GM12878 (cell line): ENCODE measurements around the gene ZNF780A. TPM values are rescaled to one million over a fixed set of nuclear protein-coding genes. Genes with fewer than 3 reads are reported as not detected.

Experiments
- ATF7 ChIP-seq: fragments of 450-650 bp; IDR thresholded peaks from 2 replicates; pipeline ENCODE4 v1.6.1; 2016; ENCODE audit warnings: low read depth, mild to moderate bottlenecking
- CBX3 ChIP-seq: fragments of 200-600 bp; sonication (generic); IDR thresholded peaks from 2 replicates; pipeline ENCODE4 v1.6.1; 2016; ENCODE audit warnings: low read depth, borderline replicate concordance
- CBX5 ChIP-seq: sonication (generic); IDR thresholded peaks from 2 replicates; pipeline ENCODE4 v1.6.1; 2016; ENCODE audit warnings: low read depth, moderate library complexity, mild to moderate bottlenecking, inconsistent platforms
- GABPA ChIP-seq: IDR thresholded peaks from 2 replicates; pipeline ENCODE4 v1.6.1; 2014; ENCODE audit warnings: antibody characterized with exemption, low read depth, mild to moderate bottlenecking, inconsistent platforms
- GATAD2B ChIP-seq: fragments of 450-650 bp; conservative IDR thresholded peaks from 2 replicates; pipeline ENCODE4 v1.6.1; 2017; ENCODE audit warnings: low read depth, mild to moderate bottlenecking, moderate library complexity
- JUNB ChIP-seq: IDR thresholded peaks from 2 replicates; pipeline ENCODE4 v1.6.1; 2016; ENCODE audit warnings: antibody characterized with exemption, mild to moderate bottlenecking
- SREBF2 ChIP-seq: IDR thresholded peaks from 2 replicates; pipeline ENCODE4 v1.6.1; 2012; ENCODE audit warnings: mild to moderate bottlenecking, low read length
- TCF3 ChIP-seq: IDR thresholded peaks from 2 replicates; pipeline ENCODE4 v1.6.1; 2012; ENCODE audit warnings: low read depth, mild to moderate bottlenecking, low read length, borderline replicate concordance; ENCODE audit not compliant: insufficient read depth
- YY1 ChIP-seq: IDR thresholded peaks from 2 replicates; pipeline ENCODE4 v1.6.1; 2011; ENCODE audit warnings: low read depth, mild to moderate bottlenecking, low read length
- ZNF207 ChIP-seq: fragments of 450-650 bp; IDR thresholded peaks from 2 replicates; pipeline ENCODE4 v1.6.1; 2014; ENCODE audit warnings: antibody characterized with exemption, mild to moderate bottlenecking, borderline replicate concordance
- polyA plus RNA-seq, 11 experiments: library from polyadenylated mRNA; depleted of rRNA in 4 of 11; unstranded in 6 of 11; stranded (reverse) in 5 of 11; fragments of >200 nt; fragmentation: Nextera tagmentation in 4 of 11; fragmentation: Illumina TruSeq in 1 of 11; extraction: Ambion mirVana in 4 of 11; extraction: Trizol in 1 of 11; gene quantifications; 1 replicate in 1 of 11; 2 replicates in 10 of 11; pipeline versions ENCODE4 v1.2.1 to v1.2.3, GENCODE V29; 2011 to 2016; ENCODE audit warnings: inconsistent platforms in 2 of 11, missing spikeins in 2 of 11, low read depth in 1 of 11
- total RNA-seq, 4 experiments: library from RNA; depleted of rRNA in 3 of 4; stranded (reverse); fragments of >200 nt in 3 of 4; fragmentation: Illumina TruSeq in 1 of 4; extraction: Trizol in 1 of 4; gene quantifications; 2 replicates each; pipeline versions ENCODE4 v1.2.1 to v1.2.3, GENCODE V29; 2013 to 2021
- TF ChIP-seq, protein P1 (sequence below): fragments of 450-650 bp; formaldehyde crosslinking; IDR thresholded peaks from 2 replicates; pipeline ENCODE4 v1.4.0; 2022; ENCODE audit warnings: mild to moderate bottlenecking, moderate library complexity
- TF ChIP-seq, protein P2 (sequence below): IDR thresholded peaks from 2 replicates; pipeline ENCODE4 v1.6.1; 2011; ENCODE audit warnings: low read depth, low read length, improper control_type of control experiment, borderline replicate concordance
- TF ChIP-seq, protein P3 (sequence below): fragments of 450-650 bp; IDR thresholded peaks from 2 replicates; pipeline ENCODE4 v1.6.1; 2018; ENCODE audit warnings: mild to moderate bottlenecking, low read depth, moderate library complexity; ENCODE audit not compliant: partially characterized antibody

The ZNF780A gene
- total and polyA plus RNA-seq, 10 of the 15 experiments (the other 5 are each of a cell fraction or from before 2014, with no cell fraction given), result 10.9 to 27.6 (median 17.6) TPM

DNA sequence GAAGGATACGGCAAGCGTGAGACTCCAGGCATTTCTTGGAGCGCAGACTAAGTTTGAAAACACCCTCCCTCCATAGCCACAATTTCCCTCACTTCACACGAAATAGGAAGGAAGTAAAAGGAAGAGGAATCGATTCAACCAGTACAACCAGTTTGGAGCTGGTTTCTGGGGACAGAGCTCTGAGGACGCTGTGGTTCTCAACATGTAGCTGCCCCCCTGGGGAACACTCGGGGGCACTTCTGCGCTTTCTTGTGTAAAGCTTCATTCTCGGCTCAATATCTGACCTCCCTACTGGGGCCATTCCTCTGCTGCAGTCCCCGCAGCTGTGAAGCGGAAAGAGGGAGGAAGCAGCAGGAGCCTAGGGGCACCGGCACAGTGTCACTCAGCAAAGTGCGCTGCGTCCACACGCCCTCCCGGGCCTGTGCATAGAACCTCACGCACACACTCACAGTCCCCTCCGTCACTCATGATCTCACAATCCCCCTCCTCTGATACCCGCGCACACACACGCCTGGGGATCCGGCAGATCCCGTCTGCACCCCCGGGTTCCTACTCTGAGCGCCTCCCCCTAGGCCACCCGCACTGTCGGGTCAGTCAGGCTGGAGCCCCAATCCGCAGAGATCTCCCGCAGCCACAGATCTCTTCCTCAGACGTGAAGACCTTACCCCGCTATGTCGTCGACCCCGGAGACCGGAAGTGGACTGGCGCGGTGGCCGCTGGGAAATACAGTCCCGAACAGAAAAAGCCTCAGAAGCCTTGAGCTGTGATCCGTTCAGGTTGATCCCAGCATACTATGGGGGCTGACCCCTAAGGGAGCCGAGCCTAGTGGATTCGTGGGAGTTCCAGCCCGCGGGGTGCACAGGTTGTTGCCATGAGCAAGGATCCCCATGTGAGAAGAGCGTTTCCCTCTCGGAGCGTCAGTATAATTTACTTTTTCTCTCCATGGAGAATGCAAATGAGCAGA, at the start of gene ZNF780A (continued):
- TF ChIP-seq, protein P1, sequence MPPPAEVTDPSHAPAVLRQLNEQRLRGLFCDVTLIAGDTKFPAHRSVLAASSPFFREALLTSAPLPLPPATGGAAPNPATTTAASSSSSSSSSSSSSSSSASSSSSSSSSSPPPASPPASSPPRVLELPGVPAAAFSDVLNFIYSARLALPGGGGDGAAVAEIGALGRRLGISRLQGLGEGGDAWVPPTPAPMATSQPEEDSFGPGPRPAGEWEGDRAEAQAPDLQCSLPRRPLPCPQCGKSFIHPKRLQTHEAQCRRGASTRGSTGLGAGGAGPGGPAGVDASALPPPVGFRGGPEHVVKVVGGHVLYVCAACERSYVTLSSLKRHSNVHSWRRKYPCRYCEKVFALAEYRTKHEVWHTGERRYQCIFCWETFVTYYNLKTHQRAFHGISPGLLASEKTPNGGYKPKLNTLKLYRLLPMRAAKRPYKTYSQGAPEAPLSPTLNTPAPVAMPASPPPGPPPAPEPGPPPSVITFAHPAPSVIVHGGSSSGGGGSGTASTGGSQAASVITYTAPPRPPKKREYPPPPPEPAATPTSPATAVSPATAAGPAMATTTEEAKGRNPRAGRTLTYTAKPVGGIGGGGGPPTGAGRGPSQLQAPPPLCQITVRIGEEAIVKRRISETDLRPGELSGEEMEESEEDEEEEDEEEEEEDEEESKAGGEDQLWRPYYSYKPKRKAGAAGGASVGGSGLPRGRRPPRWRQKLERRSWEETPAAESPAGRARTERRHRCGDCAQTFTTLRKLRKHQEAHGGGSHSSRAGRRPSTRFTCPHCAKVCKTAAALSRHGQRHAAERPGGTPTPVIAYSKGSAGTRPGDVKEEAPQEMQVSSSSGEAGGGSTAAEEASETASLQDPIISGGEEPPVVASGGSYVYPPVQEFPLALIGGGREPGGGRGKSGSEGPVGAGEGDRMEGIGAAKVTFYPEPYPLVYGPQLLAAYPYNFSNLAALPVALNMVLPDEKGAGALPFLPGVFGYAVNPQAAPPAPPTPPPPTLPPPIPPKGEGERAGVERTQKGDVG, result no peak
- TF ChIP-seq CBX5 (0 out of 2 replicates have a peak, but pooled peaks have one; percentile 38), ZNF207 (no peak), CBX3 (no peak), GABPA (peak; percentile 82), ATF7 (no peak), YY1 (peak; percentile 59), TCF3 (no peak), SREBF2 (no peak), GATAD2B (peak; percentile 71), JUNB (no peak)
- TF ChIP-seq, protein P2, sequence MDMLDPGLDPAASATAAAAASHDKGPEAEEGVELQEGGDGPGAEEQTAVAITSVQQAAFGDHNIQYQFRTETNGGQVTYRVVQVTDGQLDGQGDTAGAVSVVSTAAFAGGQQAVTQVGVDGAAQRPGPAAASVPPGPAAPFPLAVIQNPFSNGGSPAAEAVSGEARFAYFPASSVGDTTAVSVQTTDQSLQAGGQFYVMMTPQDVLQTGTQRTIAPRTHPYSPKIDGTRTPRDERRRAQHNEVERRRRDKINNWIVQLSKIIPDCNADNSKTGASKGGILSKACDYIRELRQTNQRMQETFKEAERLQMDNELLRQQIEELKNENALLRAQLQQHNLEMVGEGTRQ, result no peak
- TF ChIP-seq, protein P3, sequence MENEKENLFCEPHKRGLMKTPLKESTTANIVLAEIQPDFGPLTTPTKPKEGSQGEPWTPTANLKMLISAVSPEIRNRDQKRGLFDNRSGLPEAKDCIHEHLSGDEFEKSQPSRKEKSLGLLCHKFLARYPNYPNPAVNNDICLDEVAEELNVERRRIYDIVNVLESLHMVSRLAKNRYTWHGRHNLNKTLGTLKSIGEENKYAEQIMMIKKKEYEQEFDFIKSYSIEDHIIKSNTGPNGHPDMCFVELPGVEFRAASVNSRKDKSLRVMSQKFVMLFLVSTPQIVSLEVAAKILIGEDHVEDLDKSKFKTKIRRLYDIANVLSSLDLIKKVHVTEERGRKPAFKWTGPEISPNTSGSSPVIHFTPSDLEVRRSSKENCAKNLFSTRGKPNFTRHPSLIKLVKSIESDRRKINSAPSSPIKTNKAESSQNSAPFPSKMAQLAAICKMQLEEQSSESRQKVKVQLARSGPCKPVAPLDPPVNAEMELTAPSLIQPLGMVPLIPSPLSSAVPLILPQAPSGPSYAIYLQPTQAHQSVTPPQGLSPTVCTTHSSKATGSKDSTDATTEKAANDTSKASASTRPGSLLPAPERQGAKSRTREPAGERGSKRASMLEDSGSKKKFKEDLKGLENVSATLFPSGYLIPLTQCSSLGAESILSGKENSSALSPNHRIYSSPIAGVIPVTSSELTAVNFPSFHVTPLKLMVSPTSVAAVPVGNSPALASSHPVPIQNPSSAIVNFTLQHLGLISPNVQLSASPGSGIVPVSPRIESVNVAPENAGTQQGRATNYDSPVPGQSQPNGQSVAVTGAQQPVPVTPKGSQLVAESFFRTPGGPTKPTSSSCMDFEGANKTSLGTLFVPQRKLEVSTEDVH, result no peak
